MCF 10A (cell line): ENCODE results near the gene YPEL2. TPM values are rescaled to one million over a fixed set of nuclear protein-coding genes. Genes with fewer than 3 reads are reported as not detected.

Experiments
- BruUV-seq: library from RNA; stranded (reverse); fragments of 400-500 nt; replicated peaks from 2 replicates; lab custom pipeline; 2021; lab: Mats Ljungman, UMichigan
- CTCF ChIA-PET: fragments of 300-600 bp; sonication (Branson Sonifier 250); formaldehyde crosslinking; extraction: SDS; loops from one replicate; lab custom pipeline; 2021; ENCODE audit warnings: antibody characterized with exemption, inconsistent platforms; lab: Yijun Ruan, JAX
- POLR2A ChIA-PET: fragments of 300-600, 350-650 bp; sonication (Branson Sonifier 250); formaldehyde crosslinking; extraction: SDS; loops from one replicate; lab custom pipeline; 2020; ENCODE audit warnings: antibody characterized with exemption, inconsistent platforms; lab: Yijun Ruan, JAX
- DNase-seq: peaks from one replicate; pipeline ENCODE4 v3.0.0-alpha.2; 2018; ENCODE audit not compliant: unreplicated experiment
- H3K27ac Mint-ChIP-seq: one replicate; pipeline ENCODE4 v1.8.0; 2022; ENCODE audit warnings: mild to moderate bottlenecking, low read depth, mixed read lengths; ENCODE audit not compliant: unreplicated experiment
- H3K27me3 Mint-ChIP-seq: one replicate; pipeline ENCODE4 v1.8.0; 2022; ENCODE audit warnings: mixed read lengths; ENCODE audit not compliant: insufficient read depth, unreplicated experiment
- H3K36me3 Mint-ChIP-seq: one replicate; pipeline ENCODE4 v1.8.0; 2022; ENCODE audit warnings: mild to moderate bottlenecking, moderate library complexity, mixed read lengths; ENCODE audit not compliant: insufficient read depth, unreplicated experiment
- H3K4me1 Mint-ChIP-seq: one replicate; pipeline ENCODE4 v1.8.0; 2022; ENCODE audit warnings: mixed read lengths; ENCODE audit not compliant: insufficient read depth, unreplicated experiment
- H3K4me3 Mint-ChIP-seq: one replicate; pipeline ENCODE4 v1.8.0; 2022; ENCODE audit warnings: mild to moderate bottlenecking, moderate library complexity, mixed read lengths; ENCODE audit not compliant: unreplicated experiment
- H3K9me3 Mint-ChIP-seq: one replicate; pipeline ENCODE4 v1.8.0; 2022; ENCODE audit warnings: mixed read lengths; ENCODE audit not compliant: unreplicated experiment
- CTCF ChIP-seq: fragments of 200-600 bp; IDR thresholded peaks from one replicate; pipeline ENCODE4 v1.8.0; 2022; ENCODE audit warnings: antibody characterized with exemption, mild to moderate bottlenecking; ENCODE audit not compliant: unreplicated experiment
- intact Hi-C: fragments of 100-400 bp; cut with micrococcal nuclease; formaldehyde crosslinking; loops from 2 replicates; pipeline ENCODE4 v1.14.1; 2022
- total RNA-seq: library from RNA; stranded (reverse); gene quantifications from 2 replicates; pipeline ENCODE4 v1.2.3, GENCODE V29; 2022

YPEL2 gene
- total RNA-seq, 1 experiment from 2014 or later = 2.1 TPM

DNA sequence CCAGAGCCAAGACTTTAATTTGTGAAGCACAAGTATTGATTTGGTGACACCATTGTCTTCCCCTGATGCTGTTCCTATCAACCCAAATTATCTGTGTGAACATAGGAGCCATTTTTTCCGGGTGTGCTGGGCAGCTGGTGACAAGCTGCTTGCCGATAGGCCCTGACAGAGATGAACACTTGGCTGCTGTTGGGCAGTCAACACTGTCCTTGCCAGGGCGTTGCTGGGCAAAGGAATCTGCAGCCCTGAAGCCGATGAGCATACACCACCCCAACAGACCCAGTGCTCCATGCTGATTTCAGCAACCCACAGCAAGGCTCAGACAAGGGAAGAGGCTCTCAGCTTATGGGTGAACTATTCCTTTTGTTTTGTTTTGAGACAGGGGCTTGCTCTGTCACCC lies 105.4 kb downstream of the YPEL2 start:
- no peaks in the 10 kb centered on the region for H3K27me3 Mint-ChIP-seq
- DNase-seq = no peak
- no peaks in the 10 kb centered on the region for H3K9me3 Mint-ChIP-seq
- H3K4me3 Mint-ChIP-seq = no peak overlapping the region
- no peaks in the 10 kb centered on the region for H3K36me3 Mint-ChIP-seq
- TF ChIP-seq CTCF = no peak
- ChIA-PET POLR2A (interaction anchor here (0.7 to 3.8 kb wide), 6 partner anchors 10 to 221 kb away, joined by 3 to 14 read pairs (median 3); no protein-coding TSS in a partner anchor), CTCF (interaction anchor here (1.1 to 11.9 kb wide), 3 partner anchors 106 to 123 kb away, joined by 3 to 227 read pairs (median 10); no protein-coding TSS in a partner anchor)
- peaks cover 30% of the 10 kb centered on the region for H3K4me1 Mint-ChIP-seq
- BruUV-seq = no TSS peak
- H3K27ac Mint-ChIP-seq = no peak overlapping the region
- intact Hi-C loops = no loop called here

DNA sequence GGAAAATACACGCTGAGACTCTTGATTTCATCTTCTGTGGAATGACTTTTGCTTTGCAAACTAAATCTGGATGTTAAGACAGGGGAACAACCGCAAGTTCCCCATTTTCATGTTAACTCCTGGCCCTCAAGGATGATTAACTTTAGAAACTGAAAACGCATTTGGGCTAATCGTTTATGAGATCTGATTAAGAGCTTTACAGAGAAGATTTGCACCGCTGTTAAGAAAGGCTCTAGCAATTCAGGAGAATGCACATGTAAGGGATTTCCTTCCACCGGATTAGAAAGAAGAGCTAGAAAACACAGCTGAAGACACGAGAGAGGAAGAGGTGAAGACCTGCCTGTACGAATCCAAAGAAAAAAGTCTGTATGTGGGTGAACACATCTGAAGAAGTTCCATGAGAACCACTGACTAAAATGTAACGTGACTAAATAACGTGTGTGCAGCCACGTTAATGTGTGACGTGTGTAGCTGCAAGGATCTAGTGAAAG lies 106.4 kb downstream of the YPEL2 start:
- intact Hi-C loops = no loop called here
- CTCF ChIA-PET = interaction anchor here (0.6 to 11.9 kb wide), 3 partner anchors 108 to 124 kb away, joined by 3 to 227 read pairs (median 10); no protein-coding TSS in a partner anchor
- Mint-ChIP-seq H3K27ac (no peak overlapping the region), H3K27me3 (no peaks in the 10 kb centered on the region), H3K4me1 (peaks cover 27% of the 10 kb centered on the region), H3K4me3 (no peak overlapping the region), H3K36me3 (no peaks in the 10 kb centered on the region), H3K9me3 (no peaks in the 10 kb centered on the region)
- POLR2A ChIA-PET = interaction anchor here (0.6 to 3.8 kb wide), 4 partner anchors 14 to 923 kb away, joined by 3 to 14 read pairs (median 3); partner anchors contain the start of gene MTMR4
- BruUV-seq = no TSS peak
- no peak for TF ChIP-seq CTCF
- DNase-seq = no peak

GRCh38 chr17:59439262-59439661 lies 107.8 kb downstream of the YPEL2 start:
- DNase-seq = no peak
- intact Hi-C loops = no loop called here
- TF ChIP-seq CTCF = no peak
- no peak overlapping the region for H3K27ac Mint-ChIP-seq
- no peaks in the 10 kb centered on the region for H3K9me3 Mint-ChIP-seq
- no peaks in the 10 kb centered on the region for H3K36me3 Mint-ChIP-seq
- ChIA-PET CTCF (interaction anchor here (0.6 to 11.9 kb wide), 8 partner anchors 12 to 395 kb away, joined by 3 to 227 read pairs (median 4); partner anchors contain the start of gene GDPD1), POLR2A (interaction anchor here (0.6 to 3.8 kb wide), 5 partner anchors 12 to 807 kb away, joined by 3 to 14 read pairs (median 4); no protein-coding TSS in a partner anchor)
- H3K4me1 Mint-ChIP-seq = peaks cover 23% of the 10 kb centered on the region
- no peak overlapping the region for H3K4me3 Mint-ChIP-seq
- no peaks in the 10 kb centered on the region for H3K27me3 Mint-ChIP-seq
- BruUV-seq = no TSS peak

DNA sequence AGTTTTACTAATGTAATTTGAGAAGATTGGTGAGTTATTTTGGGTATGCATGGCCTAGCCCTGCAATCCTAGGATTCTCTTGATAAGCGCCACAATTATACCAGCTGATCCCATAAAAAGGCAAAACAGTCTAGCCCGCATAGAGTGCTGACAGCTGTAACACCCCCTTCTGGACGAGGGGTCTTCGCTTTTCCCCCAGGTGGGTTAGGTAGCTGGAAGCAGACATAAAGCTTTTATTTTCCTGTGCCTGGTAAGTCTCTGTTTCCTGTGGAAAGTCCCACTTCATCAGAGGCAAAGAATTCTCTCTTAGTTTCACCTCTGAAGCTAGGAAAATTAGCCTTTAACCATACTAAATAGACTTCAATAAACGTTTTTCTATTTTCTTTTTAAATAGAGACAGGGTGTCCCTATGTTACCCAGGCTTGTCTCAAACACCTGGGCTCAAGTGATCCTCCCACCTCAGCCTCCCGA lies 108.3 kb downstream of the YPEL2 start:
- no peak for TF ChIP-seq CTCF
- intact Hi-C loops = loop anchor here (1.0 to 2.0 kb wide), 3 partner anchors 110 to 219 kb away; partner anchors contain the start of gene GDPD1
- peaks cover 18% of the 10 kb centered on the region for H3K4me1 Mint-ChIP-seq
- H3K4me3 Mint-ChIP-seq = no peak overlapping the region
- no peaks in the 10 kb centered on the region for H3K36me3 Mint-ChIP-seq
- DNase-seq = no peak
- POLR2A ChIA-PET = interaction anchor here (0.6 to 3.8 kb wide), 5 partner anchors 12 to 808 kb away, joined by 3 to 14 read pairs (median 4); no protein-coding TSS in a partner anchor
- H3K27ac Mint-ChIP-seq = no peak overlapping the region
- H3K27me3 Mint-ChIP-seq = no peaks in the 10 kb centered on the region
- no TSS peak for BruUV-seq
- CTCF ChIA-PET = interaction anchor here (0.6 to 11.9 kb wide), 13 partner anchors 11 to 653 kb away, joined by 3 to 227 read pairs (median 3); partner anchors contain the start of gene GDPD1
- H3K9me3 Mint-ChIP-seq = no peaks in the 10 kb centered on the region
